ENCODE measurements around the gene C6orf141.

DNA sequence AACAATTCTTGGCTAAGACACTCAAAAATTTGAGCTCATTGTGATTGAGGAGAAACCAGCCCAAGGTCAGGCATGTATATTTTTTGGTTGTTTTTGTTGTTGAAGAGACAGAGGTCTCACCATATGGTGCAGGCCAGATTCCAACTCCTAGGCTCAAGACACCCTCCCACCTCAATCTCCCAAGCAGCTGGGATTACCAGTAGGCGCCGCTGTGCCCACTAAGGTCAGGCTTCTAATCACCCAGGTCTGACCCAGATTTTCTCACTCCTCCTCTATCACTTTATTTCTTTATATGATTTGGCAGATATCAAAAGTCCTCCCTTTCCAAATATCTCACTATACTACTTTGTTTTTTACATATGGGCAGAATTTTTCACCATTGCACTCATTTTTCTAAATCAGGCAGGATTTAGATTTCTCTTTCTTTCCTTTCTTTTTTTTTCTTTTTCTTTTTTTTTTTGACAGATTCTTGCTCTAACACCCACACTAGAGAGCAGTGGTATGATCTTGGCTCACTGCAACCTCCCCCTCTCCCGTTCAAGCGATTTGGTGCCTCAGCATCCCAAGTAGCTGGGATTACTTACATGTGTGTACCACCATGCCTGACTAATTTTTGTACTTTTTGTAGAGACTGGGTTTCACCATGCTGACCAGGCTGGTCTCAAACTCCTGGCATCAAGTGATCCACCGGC, 1.7 kb upstream of the C6orf141 start:
- TF ChIP-seq EZH2phosphoT487 (IDR thresholded peaks at IDR 0.05; ENCODE audit: borderline replicate concordance): no peak
- TF ChIP-seq, protein P1, sequence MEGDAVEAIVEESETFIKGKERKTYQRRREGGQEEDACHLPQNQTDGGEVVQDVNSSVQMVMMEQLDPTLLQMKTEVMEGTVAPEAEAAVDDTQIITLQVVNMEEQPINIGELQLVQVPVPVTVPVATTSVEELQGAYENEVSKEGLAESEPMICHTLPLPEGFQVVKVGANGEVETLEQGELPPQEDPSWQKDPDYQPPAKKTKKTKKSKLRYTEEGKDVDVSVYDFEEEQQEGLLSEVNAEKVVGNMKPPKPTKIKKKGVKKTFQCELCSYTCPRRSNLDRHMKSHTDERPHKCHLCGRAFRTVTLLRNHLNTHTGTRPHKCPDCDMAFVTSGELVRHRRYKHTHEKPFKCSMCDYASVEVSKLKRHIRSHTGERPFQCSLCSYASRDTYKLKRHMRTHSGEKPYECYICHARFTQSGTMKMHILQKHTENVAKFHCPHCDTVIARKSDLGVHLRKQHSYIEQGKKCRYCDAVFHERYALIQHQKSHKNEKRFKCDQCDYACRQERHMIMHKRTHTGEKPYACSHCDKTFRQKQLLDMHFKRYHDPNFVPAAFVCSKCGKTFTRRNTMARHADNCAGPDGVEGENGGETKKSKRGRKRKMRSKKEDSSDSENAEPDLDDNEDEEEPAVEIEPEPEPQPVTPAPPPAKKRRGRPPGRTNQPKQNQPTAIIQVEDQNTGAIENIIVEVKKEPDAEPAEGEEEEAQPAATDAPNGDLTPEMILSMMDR (conservative IDR thresholded peaks at IDR 0.05; ENCODE audit: low read length): no peak
